GM12874 (cell line): ENCODE measurements around the gene GVQW3.

Experiments used
- TF ChIP-seq, protein P1 (sequence below): IDR thresholded peaks from 2 replicates; pipeline ENCODE4 v1.5.1; 2011; ENCODE audit warnings: low read depth, mild to moderate bottlenecking, control low read depth, low read length, moderate library complexity; ENCODE audit not compliant: insufficient read depth

GVQW3 gene

GRCh38 chr11:76380977-76381719 is at the start of gene GVQW3, which contains the start of gene THAP12:
TSS of gene GVQW3 (plus strand) at chr11:76381323. CDS start at chr11:76381829, 506 bp downstream.
TSS of gene THAP12 (minus strand) at chr11:76381132. CDS start at chr11:76380836, 296 bp downstream.
- TF ChIP-seq, protein P1, sequence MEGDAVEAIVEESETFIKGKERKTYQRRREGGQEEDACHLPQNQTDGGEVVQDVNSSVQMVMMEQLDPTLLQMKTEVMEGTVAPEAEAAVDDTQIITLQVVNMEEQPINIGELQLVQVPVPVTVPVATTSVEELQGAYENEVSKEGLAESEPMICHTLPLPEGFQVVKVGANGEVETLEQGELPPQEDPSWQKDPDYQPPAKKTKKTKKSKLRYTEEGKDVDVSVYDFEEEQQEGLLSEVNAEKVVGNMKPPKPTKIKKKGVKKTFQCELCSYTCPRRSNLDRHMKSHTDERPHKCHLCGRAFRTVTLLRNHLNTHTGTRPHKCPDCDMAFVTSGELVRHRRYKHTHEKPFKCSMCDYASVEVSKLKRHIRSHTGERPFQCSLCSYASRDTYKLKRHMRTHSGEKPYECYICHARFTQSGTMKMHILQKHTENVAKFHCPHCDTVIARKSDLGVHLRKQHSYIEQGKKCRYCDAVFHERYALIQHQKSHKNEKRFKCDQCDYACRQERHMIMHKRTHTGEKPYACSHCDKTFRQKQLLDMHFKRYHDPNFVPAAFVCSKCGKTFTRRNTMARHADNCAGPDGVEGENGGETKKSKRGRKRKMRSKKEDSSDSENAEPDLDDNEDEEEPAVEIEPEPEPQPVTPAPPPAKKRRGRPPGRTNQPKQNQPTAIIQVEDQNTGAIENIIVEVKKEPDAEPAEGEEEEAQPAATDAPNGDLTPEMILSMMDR: peak; percentile 29; the same call in 1 of the 2 replicates

DNA sequence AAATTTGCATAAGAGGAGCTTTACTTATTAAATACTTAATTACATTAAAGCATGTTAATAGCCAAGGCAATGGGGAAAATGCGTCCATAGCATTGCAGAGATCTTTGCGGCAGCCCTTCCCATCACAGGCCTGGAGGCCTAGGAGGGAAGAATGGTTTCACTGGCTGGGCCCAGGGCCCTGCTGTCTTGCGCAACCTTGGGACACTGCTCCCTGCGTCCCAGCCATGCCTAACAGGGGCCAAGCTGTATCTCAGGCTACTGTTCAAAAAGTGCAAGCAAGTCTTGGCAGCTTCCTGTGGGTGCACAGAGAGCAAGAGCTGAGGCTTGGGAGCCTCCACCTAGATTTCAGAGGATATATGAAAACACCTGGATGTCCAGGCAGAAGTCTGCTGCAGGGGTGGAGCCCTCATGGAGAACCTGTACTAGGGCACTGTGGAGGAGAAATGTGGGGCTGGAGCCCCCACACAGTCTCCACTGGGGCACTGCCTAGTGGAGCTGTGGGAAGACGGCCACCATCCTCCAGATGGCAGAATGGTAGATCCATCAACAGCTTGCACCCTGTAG is 46.2 kb upstream of the GVQW3 start:
- TF ChIP-seq, protein P1: no peak

DNA sequence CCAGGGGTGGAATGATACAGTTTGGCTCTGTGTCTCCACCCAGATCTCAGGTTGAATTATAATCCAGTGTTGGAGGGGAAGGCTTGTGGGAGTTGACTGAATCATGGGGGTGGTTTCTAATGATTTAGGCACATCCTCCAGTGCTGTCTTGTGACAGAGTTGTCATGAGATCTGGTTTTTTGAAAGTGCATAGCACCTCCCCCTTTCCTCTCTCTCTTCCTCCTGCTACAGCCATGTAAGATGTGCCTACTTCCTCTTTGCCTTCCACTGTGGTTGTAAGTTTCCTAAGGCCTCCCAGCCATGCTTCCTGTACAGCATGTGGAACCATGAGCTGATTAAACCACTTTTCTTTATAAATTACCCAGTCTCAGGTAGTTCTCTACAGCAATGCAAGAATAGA is 45.3 kb upstream of the GVQW3 start:
- TF ChIP-seq, protein P1: no peak

DNA sequence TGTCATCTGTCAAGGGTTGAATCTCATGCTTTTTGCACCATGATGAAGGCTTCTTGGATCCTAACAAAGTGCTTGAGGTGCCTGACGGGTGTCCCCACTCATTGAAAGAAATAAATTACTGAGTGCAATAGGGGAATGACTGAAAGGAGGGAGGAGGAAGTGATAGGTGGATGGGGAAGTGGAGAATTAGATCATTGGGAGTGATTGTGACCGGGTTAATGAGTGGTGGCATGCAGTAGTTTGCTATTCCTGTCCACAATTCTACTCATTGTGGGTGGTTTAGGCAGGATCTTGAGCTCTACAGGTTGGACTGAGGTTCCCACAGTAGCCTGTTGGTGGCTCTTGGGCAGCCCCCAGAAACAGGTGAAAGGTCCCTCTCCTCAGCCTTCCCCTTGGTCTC is 44.5 kb upstream of the GVQW3 start:
- TF ChIP-seq, protein P1: no peak

DNA sequence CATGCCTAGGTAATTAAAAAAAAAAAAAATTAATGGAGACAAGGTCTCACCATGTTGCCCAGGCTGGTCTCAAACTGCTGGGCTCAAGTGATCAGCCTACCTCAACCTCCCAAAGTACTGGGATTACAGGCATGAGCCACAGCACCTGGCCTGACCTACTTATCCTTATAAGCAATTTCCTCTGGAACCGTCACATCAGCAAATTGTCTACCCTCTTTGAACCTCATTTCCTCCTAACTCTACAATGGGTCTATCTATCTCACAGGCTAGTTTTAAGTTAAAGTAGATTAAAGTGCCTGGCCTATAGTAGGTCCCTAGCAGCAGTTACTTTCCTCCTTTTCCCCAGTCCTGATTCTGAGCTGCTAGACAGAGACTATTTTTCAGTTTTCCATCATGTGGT is 43.7 kb upstream of the GVQW3 start:
- TF ChIP-seq, protein P1: no peak

DNA sequence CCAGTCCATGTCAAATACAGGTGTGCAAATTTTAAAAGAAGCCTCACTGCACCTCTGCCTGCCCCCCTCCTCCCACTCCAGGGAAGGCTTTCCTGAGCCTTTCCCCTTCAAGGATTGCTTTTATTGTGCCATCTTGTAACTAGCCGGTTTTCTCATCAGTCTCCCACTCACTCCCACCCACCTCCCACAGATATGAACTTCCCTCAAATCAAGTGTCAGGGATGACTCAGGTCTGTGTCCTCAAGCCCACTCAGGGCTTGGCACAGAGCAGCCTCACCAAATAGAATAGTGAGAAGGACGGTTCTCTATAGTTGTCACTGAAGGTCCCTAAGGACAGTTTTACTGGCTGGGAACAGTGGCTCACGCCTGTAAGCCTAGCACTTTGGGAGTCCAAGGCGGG is 43.2 kb upstream of the GVQW3 start:
- TF ChIP-seq, protein P1: no peak

- TF ChIP-seq, protein P1: no peak
Observed at GRCh38 chr11:76339221-76339620, 41.9 kb upstream of the GVQW3 start.
